GM23338 (cell line): Measurements from ENCODE around the gene NFIA. TPM values are rescaled to one million over a fixed set of nuclear protein-coding genes. Genes with fewer than 3 reads are reported as not detected.

Experiments
- ATAC-seq: fragments of 200-7000 bp; cut with Tn5 transposase; 3 replicates; pipeline ENCODE4 v1.9.1; 2020
- DNase-seq: peaks from one replicate; pipeline ENCODE4 v3.0.0-alpha.2; 2015; ENCODE audit warnings: low spot score
- H2AFZ ChIP-seq: fragments of 200-600 bp; sonication (generic); 2 replicates; pipeline ENCODE4 v1.8.0; 2016; ENCODE audit warnings: antibody characterized with exemption, mild to moderate bottlenecking, moderate library complexity
- H3F3A ChIP-seq: fragments of 200-600 bp; sonication (generic); replicated peaks from 2 replicates; pipeline ENCODE4 v1.8.0; 2017; ENCODE audit warnings: antibody characterized with exemption, mixed run types, low read depth
- H3K27ac ChIP-seq: fragments of 200-600 bp; sonication (generic); 2 replicates; pipeline ENCODE4 v1.6.1; 2016; ENCODE audit warnings: low read depth
- H3K27me3 ChIP-seq: fragments of 200-600 bp; sonication (generic); 2 replicates; pipeline ENCODE4 v1.8.0; 2016; ENCODE audit warnings: mild to moderate bottlenecking, mixed run types, moderate library complexity; ENCODE audit not compliant: insufficient read depth
- H3K36me3 ChIP-seq: fragments of 200-600 bp; sonication (generic); 2 replicates; pipeline ENCODE4 v1.8.0; 2016; ENCODE audit warnings: mild to moderate bottlenecking; ENCODE audit not compliant: insufficient read depth
- H3K4me1 ChIP-seq: fragments of 200-600 bp; sonication (generic); 2 replicates; pipeline ENCODE4 v1.8.0; 2016; ENCODE audit warnings: mild to moderate bottlenecking, moderate library complexity; ENCODE audit not compliant: insufficient read depth
- H3K4me2 ChIP-seq: fragments of 200-600 bp; sonication (generic); 2 replicates; pipeline ENCODE4 v1.7.1; 2017; ENCODE audit warnings: mixed run types
- H3K4me3 ChIP-seq: fragments of 200-600 bp; sonication (generic); 2 replicates; pipeline ENCODE4 v1.6.1; 2016; ENCODE audit warnings: mixed run types
- H3K79me2 ChIP-seq: fragments of 200-600 bp; sonication (generic); replicated peaks from 2 replicates; pipeline ENCODE4 v1.8.0; 2017; ENCODE audit warnings: mild to moderate bottlenecking; ENCODE audit not compliant: insufficient read depth
- H3K9me2 ChIP-seq: fragments of 200-600 bp; sonication (generic); 2 replicates; pipeline ENCODE4 v1.8.0; 2017; ENCODE audit not compliant: insufficient read depth
- H4K20me1 ChIP-seq: fragments of 200-600 bp; sonication (generic); replicated peaks from 2 replicates; pipeline ENCODE4 v1.8.0; 2017; ENCODE audit warnings: mild to moderate bottlenecking; ENCODE audit not compliant: insufficient read depth
- H3K27ac Mint-ChIP-seq: 2 replicates; pipeline ENCODE4 v1.8.0; 2020; ENCODE audit warnings: inconsistent platforms, mild to moderate bottlenecking, moderate library complexity, mixed read lengths
- H3K27me3 Mint-ChIP-seq: 3 replicates; pipeline ENCODE4 v1.8.0; 2022; ENCODE audit warnings: low read depth, mild to moderate bottlenecking, moderate library complexity, mixed read lengths, inconsistent platforms; ENCODE audit not compliant: insufficient read depth, poor library complexity
- H3K36me3 Mint-ChIP-seq: 3 replicates; pipeline ENCODE4 v1.8.0; 2021; ENCODE audit warnings: low read depth, mild to moderate bottlenecking, inconsistent platforms, moderate library complexity, mixed read lengths
- H3K4me1 Mint-ChIP-seq: 3 replicates; pipeline ENCODE4 v1.8.0; 2020; ENCODE audit warnings: mild to moderate bottlenecking, inconsistent platforms, mixed read lengths
- H3K4me3 Mint-ChIP-seq: 3 replicates; pipeline ENCODE4 v1.8.0; 2021; ENCODE audit warnings: moderate library complexity, mild to moderate bottlenecking, inconsistent platforms, mixed read lengths
- H3K9me3 Mint-ChIP-seq: 3 replicates; pipeline ENCODE4 v1.8.0; 2020; ENCODE audit warnings: moderate library complexity, mild to moderate bottlenecking, inconsistent platforms, mixed read lengths
- CREB1 ChIP-seq: fragments of 250-450 bp; sonication (Bioruptor Pico); IDR thresholded peaks from 2 replicates; pipeline ENCODE4 v1.5.0; 2020; ENCODE audit warnings: low read depth, mild to moderate bottlenecking, moderate library complexity
- NANOG ChIP-seq: IDR thresholded peaks from 2 replicates; pipeline ENCODE4 v1.6.1; 2016; ENCODE audit warnings: antibody characterized with exemption, borderline replicate concordance
- ZNF114 ChIP-seq: fragments of 250-450 bp; sonication (Bioruptor Pico); IDR thresholded peaks from 2 replicates; pipeline ENCODE4 v1.5.0; 2020; ENCODE audit warnings: mild to moderate bottlenecking, moderate library complexity
- polyA plus RNA-seq: library from polyadenylated mRNA; unstranded; fragments of >200 nt; fragmentation: Nextera tagmentation; extraction: Ambion mirVana; gene quantifications from 2 replicates; pipeline ENCODE4 v1.2.1, GENCODE V29; 2016
- total RNA-seq: library from RNA; depleted of rRNA; stranded (reverse); fragments of >200 nt; shearing (Covaris generic); gene quantifications from 2 replicates; pipeline ENCODE4 v1.2.3, GENCODE V29; 2014
- TF ChIP-seq, protein P1 (sequence below): fragments of 250-450 bp; sonication (Bioruptor Pico); IDR thresholded peaks from 2 replicates; pipeline ENCODE4 v1.5.0; 2020; ENCODE audit warnings: mild to moderate bottlenecking, moderate library complexity
- TF ChIP-seq, protein P2 (sequence below): IDR thresholded peaks from 2 replicates; pipeline ENCODE4 v1.6.1; 2016; ENCODE audit warnings: antibody characterized with exemption

NFIA gene
- total and polyA plus RNA-seq, 2 experiments from 2014 or later = 0.97 to 2.3 TPM

DNA sequence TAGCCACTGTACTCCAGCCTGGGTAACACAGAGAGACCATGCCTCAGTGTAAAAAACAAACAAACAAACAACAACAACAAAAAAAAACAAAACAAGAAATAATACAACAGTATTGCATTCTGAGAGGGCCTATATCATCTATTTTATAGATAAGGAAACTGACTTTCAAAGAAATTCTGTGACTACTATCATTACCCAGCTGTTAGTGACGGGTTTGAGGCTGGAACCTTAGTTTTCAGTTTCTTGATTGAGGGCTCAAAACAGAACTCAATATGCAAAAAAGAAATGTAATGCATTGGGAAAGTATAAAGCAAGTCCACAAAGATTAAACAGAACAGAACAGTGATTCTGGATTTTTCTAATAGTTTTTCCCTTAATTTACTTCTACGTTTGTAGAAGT, 149.4 kb downstream of the NFIA start:
- Histone ChIP-seq H3K36me3 (no peaks in the 10 kb centered on the region), H4K20me1 (no peaks in the 10 kb centered on the region), H3K9me2 (no peaks in the 10 kb centered on the region), H3K79me2 (no peaks in the 10 kb centered on the region), H3K4me2 (no peak overlapping the region), H3K27ac (no peak overlapping the region), H3K4me3 (no peak overlapping the region), H3F3A (no peaks in the 10 kb centered on the region), H3K4me1 (peaks cover 15% of the 10 kb centered on the region), H3K27me3 (no peaks in the 10 kb centered on the region), H2AFZ (no peak overlapping the region)
- no peaks in the 10 kb centered on the region for H3K36me3 Mint-ChIP-seq
- H3K9me3 Mint-ChIP-seq = no peaks in the 10 kb centered on the region; the same call in 2 of the 3 replicates
- TF ChIP-seq, protein P1, sequence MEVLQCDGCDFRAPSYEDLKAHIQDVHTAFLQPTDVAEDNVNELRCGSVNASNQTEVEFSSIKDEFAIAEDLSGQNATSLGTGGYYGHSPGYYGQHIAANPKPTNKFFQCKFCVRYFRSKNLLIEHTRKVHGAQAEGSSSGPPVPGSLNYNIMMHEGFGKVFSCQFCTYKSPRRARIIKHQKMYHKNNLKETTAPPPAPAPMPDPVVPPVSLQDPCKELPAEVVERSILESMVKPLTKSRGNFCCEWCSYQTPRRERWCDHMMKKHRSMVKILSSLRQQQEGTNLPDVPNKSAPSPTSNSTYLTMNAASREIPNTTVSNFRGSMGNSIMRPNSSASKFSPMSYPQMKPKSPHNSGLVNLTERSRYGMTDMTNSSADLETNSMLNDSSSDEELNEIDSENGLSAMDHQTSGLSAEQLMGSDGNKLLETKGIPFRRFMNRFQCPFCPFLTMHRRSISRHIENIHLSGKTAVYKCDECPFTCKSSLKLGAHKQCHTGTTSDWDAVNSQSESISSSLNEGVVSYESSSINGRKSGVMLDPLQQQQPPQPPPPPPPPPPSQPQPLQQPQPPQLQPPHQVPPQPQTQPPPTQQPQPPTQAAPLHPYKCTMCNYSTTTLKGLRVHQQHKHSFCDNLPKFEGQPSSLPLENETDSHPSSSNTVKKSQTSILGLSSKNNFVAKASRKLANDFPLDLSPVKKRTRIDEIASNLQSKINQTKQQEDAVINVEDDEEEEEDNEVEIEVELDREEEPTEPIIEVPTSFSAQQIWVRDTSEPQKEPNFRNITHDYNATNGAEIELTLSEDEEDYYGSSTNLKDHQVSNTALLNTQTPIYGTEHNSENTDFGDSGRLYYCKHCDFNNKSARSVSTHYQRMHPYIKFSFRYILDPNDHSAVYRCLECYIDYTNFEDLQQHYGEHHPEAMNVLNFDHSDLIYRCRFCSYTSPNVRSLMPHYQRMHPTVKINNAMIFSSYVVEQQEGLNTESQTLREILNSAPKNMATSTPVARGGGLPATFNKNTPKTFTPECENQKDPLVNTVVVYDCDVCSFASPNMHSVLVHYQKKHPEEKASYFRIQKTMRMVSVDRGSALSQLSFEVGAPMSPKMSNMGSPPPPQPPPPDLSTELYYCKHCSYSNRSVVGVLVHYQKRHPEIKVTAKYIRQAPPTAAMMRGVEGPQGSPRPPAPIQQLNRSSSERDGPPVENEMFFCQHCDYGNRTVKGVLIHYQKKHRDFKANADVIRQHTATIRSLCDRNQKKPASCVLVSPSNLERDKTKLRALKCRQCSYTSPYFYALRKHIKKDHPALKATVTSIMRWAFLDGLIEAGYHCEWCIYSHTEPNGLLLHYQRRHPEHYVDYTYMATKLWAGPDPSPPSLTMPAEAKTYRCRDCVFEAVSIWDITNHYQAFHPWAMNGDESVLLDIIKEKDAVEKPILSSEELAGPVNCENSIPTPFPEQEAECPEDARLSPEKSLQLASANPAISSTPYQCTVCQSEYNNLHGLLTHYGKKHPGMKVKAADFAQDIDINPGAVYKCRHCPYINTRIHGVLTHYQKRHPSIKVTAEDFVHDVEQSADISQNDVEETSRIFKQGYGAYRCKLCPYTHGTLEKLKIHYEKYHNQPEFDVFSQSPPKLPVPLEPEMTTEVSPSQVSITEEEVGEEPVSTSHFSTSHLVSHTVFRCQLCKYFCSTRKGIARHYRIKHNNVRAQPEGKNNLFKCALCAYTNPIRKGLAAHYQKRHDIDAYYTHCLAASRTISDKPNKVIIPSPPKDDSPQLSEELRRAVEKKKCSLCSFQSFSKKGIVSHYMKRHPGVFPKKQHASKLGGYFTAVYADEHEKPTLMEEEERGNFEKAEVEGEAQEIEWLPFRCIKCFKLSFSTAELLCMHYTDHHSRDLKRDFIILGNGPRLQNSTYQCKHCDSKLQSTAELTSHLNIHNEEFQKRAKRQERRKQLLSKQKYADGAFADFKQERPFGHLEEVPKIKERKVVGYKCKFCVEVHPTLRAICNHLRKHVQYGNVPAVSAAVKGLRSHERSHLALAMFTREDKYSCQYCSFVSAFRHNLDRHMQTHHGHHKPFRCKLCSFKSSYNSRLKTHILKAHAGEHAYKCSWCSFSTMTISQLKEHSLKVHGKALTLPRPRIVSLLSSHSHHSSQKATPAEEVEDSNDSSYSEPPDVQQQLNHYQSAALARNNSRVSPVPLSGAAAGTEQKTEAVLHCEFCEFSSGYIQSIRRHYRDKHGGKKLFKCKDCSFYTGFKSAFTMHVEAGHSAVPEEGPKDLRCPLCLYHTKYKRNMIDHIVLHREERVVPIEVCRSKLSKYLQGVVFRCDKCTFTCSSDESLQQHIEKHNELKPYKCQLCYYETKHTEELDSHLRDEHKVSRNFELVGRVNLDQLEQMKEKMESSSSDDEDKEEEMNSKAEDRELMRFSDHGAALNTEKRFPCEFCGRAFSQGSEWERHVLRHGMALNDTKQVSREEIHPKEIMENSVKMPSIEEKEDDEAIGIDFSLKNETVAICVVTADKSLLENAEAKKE (CRISPR knock-in tag) = no peak
- TF ChIP-seq NANOG (no peak), ZNF114 (CRISPR knock-in tag) (no peak), CREB1 (CRISPR knock-in tag) (no peak)
- TF ChIP-seq, protein P2, sequence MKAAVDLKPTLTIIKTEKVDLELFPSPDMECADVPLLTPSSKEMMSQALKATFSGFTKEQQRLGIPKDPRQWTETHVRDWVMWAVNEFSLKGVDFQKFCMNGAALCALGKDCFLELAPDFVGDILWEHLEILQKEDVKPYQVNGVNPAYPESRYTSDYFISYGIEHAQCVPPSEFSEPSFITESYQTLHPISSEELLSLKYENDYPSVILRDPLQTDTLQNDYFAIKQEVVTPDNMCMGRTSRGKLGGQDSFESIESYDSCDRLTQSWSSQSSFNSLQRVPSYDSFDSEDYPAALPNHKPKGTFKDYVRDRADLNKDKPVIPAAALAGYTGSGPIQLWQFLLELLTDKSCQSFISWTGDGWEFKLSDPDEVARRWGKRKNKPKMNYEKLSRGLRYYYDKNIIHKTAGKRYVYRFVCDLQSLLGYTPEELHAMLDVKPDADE = no peak
- peaks cover 5% of the 10 kb centered on the region for H3K27me3 Mint-ChIP-seq
- H3K27ac Mint-ChIP-seq = no peak overlapping the region
- no peak for ATAC-seq
- no peak for DNase-seq
- peaks cover 20% of the 10 kb centered on the region for H3K4me1 Mint-ChIP-seq
- H3K4me3 Mint-ChIP-seq = no peak overlapping the region
